ENCODE results near the gene SYT3. TPM values are rescaled to one million over a fixed set of nuclear protein-coding genes. Genes with fewer than 3 reads are reported as not detected.

SYT3 gene
- total and polyA plus RNA-seq, 2 of the 13 experiments (the other 11 are each of a cell fraction or from before 2014, with no cell fraction given): not detected

GRCh38 chr19:50628551-50628950 lies 11.1 kb downstream of the SYT3 start:
- intact Hi-C loops (cut with micrococcal nuclease; ENCODE audit: unreplicated experiment): no loop called here
- H3K36me3 ChIP-seq (replicated peaks in 1 of 2; ENCODE audit: control insufficient read depth in 1 of 2, insufficient read depth in 2 of 2, low read length in 2 of 2): no peaks in the 10 kb centered on the region
- no peaks in the 10 kb centered on the region for H3K4me1 ChIP-seq (ENCODE audit: insufficient read depth, low read length)
- BruUV-seq (replicated peaks): no TSS peak
- no peak for ATAC-seq
- peaks cover 2 to 7% of the 10 kb centered on the region in 2 experiments; a peak in 2 of 5 replicates for H3K27me3 ChIP-seq (ENCODE audit: control insufficient read depth in 1 of 2, insufficient read depth in 2 of 2, low read length in 2 of 2)
- no peak for FAIRE-seq
- H2AFZ ChIP-seq (ENCODE audit: low read length): no peak overlapping the region
- no peak for DNase-seq (ENCODE audit: low spot score)
- WGBS (ENCODE audit: low lambda C conversion rate): 50% methylated on average over 7 of the region's 7 CpGs
- H3K4me2 ChIP-seq (ENCODE audit: low read depth, low read length): no peak overlapping the region
- peaks cover 7% of the 10 kb centered on the region for H3K9me3 ChIP-seq (ENCODE audit: low read length)
- no peak overlapping the region for H3K27ac ChIP-seq (ENCODE audit: extremely low read length, insufficient read depth, low read length)
- in situ Hi-C loops (cut with HindIII; ENCODE audit: extremely low pct_ligation_motif_present, low pct_unique_long_range_greater_than_20kb): no loop called here
- no peaks in the 10 kb centered on the region for H3K79me2 ChIP-seq (ENCODE audit: insufficient read depth, low read length)
- ChIA-PET CTCF (ENCODE audit: low intra/inter-chr PET ratio, low total read pairs) (no interaction called here), POLR2A (no interaction called here)
- no peaks in the 10 kb centered on the region for H4K20me1 ChIP-seq (ENCODE audit: insufficient read depth, low read length)
- no peak overlapping the region for H3K9ac ChIP-seq (ENCODE audit: insufficient read depth, low read depth, low read length)
- no peak overlapping the region for H3K4me3 ChIP-seq (replicated peaks in 1 of 3; ENCODE audit: insufficient read depth in 1 of 3, low read depth in 2 of 3, low read length in 3 of 3)
- TF ChIP-seq HMGA1 (CRISPR knock-in tag; conservative IDR thresholded peaks at IDR 0.05): no peak
- TF ChIP-seq CCDC6 (CRISPR knock-in tag; IDR thresholded peaks at IDR 0.05): no peak
- no peak for TF ChIP-seq ZNF335 (CRISPR knock-in tag; IDR thresholded peaks at IDR 0.05)
- no peak for TF ChIP-seq FOXC1 (CRISPR knock-in tag; IDR thresholded peaks at IDR 0.05; ENCODE audit: borderline replicate concordance)
- no peak for TF ChIP-seq SNAI1 (CRISPR knock-in tag; IDR thresholded peaks at IDR 0.05; ENCODE audit: borderline replicate concordance)
- no peak for TF ChIP-seq ZBTB20 (CRISPR knock-in tag; IDR thresholded peaks at IDR 0.05; ENCODE audit: borderline replicate concordance, low read depth)
- no peak for TF ChIP-seq ZBTB26 (CRISPR knock-in tag; IDR thresholded peaks at IDR 0.05; ENCODE audit: borderline replicate concordance)
- no peak for TF ChIP-seq POLR2AphosphoS5 (IDR thresholded peaks at IDR 0.05; ENCODE audit: low read depth, low read length)
- no peak for TF ChIP-seq ZNF232 (CRISPR knock-in tag; IDR thresholded peaks at IDR 0.05; ENCODE audit: borderline replicate concordance)
- no peak for TF ChIP-seq ZNF724P (CRISPR knock-in tag; IDR thresholded peaks at IDR 0.05; ENCODE audit: borderline replicate concordance)
- no peak for TF ChIP-seq HOXD1 (CRISPR knock-in tag; IDR thresholded peaks at IDR 0.05)
- no peak for TF ChIP-seq ZNF737 (CRISPR knock-in tag; IDR thresholded peaks at IDR 0.05; ENCODE audit: borderline replicate concordance)
- TF ChIP-seq ZNF891 (CRISPR knock-in tag; IDR thresholded peaks at IDR 0.05): no peak
- no peak for TF ChIP-seq ZNF572 (CRISPR knock-in tag; IDR thresholded peaks at IDR 0.05)
- no peak for TF ChIP-seq SRSF4 (IDR thresholded peaks at IDR 0.05; ENCODE audit: low read depth, low read length, poor library complexity, severe bottlenecking)
- no peak for TF ChIP-seq MYNN (CRISPR knock-in tag; IDR thresholded peaks at IDR 0.05; ENCODE audit: low read depth)
- no peak for TF ChIP-seq ETV5 (CRISPR knock-in tag; IDR thresholded peaks at IDR 0.05; ENCODE audit: borderline replicate concordance)
- TF ChIP-seq ZFP90 (CRISPR knock-in tag; IDR thresholded peaks at IDR 0.05; ENCODE audit: borderline replicate concordance): no peak
- TF ChIP-seq TSC22D2 (CRISPR knock-in tag; IDR thresholded peaks at IDR 0.05; ENCODE audit: borderline replicate concordance): no peak
- no peak for TF ChIP-seq NCOA5 (CRISPR knock-in tag; IDR thresholded peaks at IDR 0.05)

Data from HepG2 (cell line).